ENCODE measurements around the gene CCNH. TPM values are rescaled to one million over a fixed set of nuclear protein-coding genes. Genes with fewer than 3 reads are reported as not detected.

Gene CCNH
- total RNA-seq, 2 experiments from 2014 or later: 309 to 311 TPM

- ChIA-PET POLR2A (no interaction called here), CTCF (no interaction called here)
- H3K4me3 ChIP-seq (ENCODE audit: low read length): no peak overlapping the region
- peaks cover 0 to 3% of the 10 kb centered on the region in 2 experiments for H3K27me3 ChIP-seq (ENCODE audit: control insufficient read depth in 1 of 2, insufficient read depth in 2 of 2, low read length in 2 of 2)
- Mint-ChIP-seq H3K4me1 (ENCODE audit: low read depth) (no peaks in the 10 kb centered on the region), H3K27ac (no peak overlapping the region), H3K36me3 (ENCODE audit: low read depth) (no peaks in the 10 kb centered on the region), H3K4me3 (no peak overlapping the region), H3K9me3 (no peaks in the 10 kb centered on the region), H3K27me3 (peaks cover 22% of the 10 kb centered on the region)
- no peak for TF ChIP-seq CTCF (IDR thresholded peaks at IDR 0.05)
- H3K36me3 ChIP-seq (ENCODE audit: insufficient read depth, low read length): no peaks in the 10 kb centered on the region
- no peaks in the 10 kb centered on the region for H3K9me3 ChIP-seq (ENCODE audit: control insufficient read depth in 1 of 2, insufficient read depth in 1 of 2, low read length in 2 of 2)
- ATAC-seq (ENCODE audit: poor library complexity): no peak
- H3K27ac ChIP-seq (ENCODE audit: low read depth in 1 of 2, low read length in 2 of 2): no peak overlapping the region
- no peak for DNase-seq
- no peaks in the 10 kb centered on the region for H3K4me1 ChIP-seq (ENCODE audit: insufficient read depth, low read length)
- intact Hi-C loops (cut with DNase I, micrococcal nuclease): no loop called here
Measured at GRCh38 chr5:87433945-87434344, 21.2 kb upstream of the CCNH start.

- no peak overlapping the region for H3K4me3 Mint-ChIP-seq
- no peaks in the 10 kb centered on the region for H3K4me1 Mint-ChIP-seq (ENCODE audit: low read depth)
- Histone ChIP-seq H3K27ac (ENCODE audit: low read depth in 1 of 2, low read length in 2 of 2) (no peak overlapping the region), H3K9me3 (ENCODE audit: control insufficient read depth in 1 of 2, insufficient read depth in 1 of 2, low read length in 2 of 2) (no peaks in the 10 kb centered on the region), H3K27me3 (ENCODE audit: control insufficient read depth in 1 of 2, insufficient read depth in 2 of 2, low read length in 2 of 2) (no peaks in the 10 kb centered on the region), H3K4me1 (ENCODE audit: insufficient read depth, low read length) (no peaks in the 10 kb centered on the region), H3K36me3 (ENCODE audit: insufficient read depth, low read length) (no peaks in the 10 kb centered on the region), H3K4me3 (ENCODE audit: low read length) (no peak overlapping the region)
- DNase-seq: no peak
- no peaks in the 10 kb centered on the region for H3K36me3 Mint-ChIP-seq (ENCODE audit: low read depth)
- no peak overlapping the region for H3K27ac Mint-ChIP-seq
- intact Hi-C loops (cut with DNase I, micrococcal nuclease): no loop called here
- H3K27me3 Mint-ChIP-seq: peaks cover 22% of the 10 kb centered on the region
- H3K9me3 Mint-ChIP-seq: no peaks in the 10 kb centered on the region
- TF ChIP-seq CTCF (IDR thresholded peaks at IDR 0.05): no peak
- CTCF ChIA-PET: no interaction called here
- ATAC-seq (ENCODE audit: poor library complexity): peak; percentile 29
- POLR2A ChIA-PET: no interaction called here
Measured at GRCh38 chr5:87432460-87432859, 19.7 kb upstream of the CCNH start.

GRCh38 chr5:87430863-87431457 lies 18.2 kb upstream of the CCNH start:
- Mint-ChIP-seq H3K9me3 (no peaks in the 10 kb centered on the region), H3K4me1 (ENCODE audit: low read depth) (no peaks in the 10 kb centered on the region), H3K27me3 (peaks cover 19% of the 10 kb centered on the region), H3K36me3 (ENCODE audit: low read depth) (no peaks in the 10 kb centered on the region), H3K4me3 (no peak overlapping the region), H3K27ac (no peak overlapping the region)
- TF ChIP-seq CTCF (IDR thresholded peaks at IDR 0.05): no peak
- ATAC-seq (ENCODE audit: poor library complexity) (no peak), DNase-seq (no peak)
- Histone ChIP-seq H3K36me3 (ENCODE audit: insufficient read depth, low read length) (no peaks in the 10 kb centered on the region), H3K4me1 (ENCODE audit: insufficient read depth, low read length) (no peaks in the 10 kb centered on the region), H3K9me3 (ENCODE audit: control insufficient read depth in 1 of 2, insufficient read depth in 1 of 2, low read length in 2 of 2) (no peaks in the 10 kb centered on the region), H3K4me3 (ENCODE audit: low read length) (no peak overlapping the region), H3K27ac (ENCODE audit: low read depth in 1 of 2, low read length in 2 of 2) (no peak overlapping the region), H3K27me3 (ENCODE audit: control insufficient read depth in 1 of 2, insufficient read depth in 2 of 2, low read length in 2 of 2) (no peaks in the 10 kb centered on the region)
- ChIA-PET POLR2A (no interaction called here), CTCF (no interaction called here)
- intact Hi-C loops (cut with DNase I, micrococcal nuclease): no loop called here

All from CD4-positive, alpha-beta T cell (primary cell).